Lower lobe of right lung (tissue), 2 donors: Measurements from ENCODE around the gene VSIG2. TPM values are rescaled to one million over a fixed set of nuclear protein-coding genes. Genes with fewer than 3 reads are reported as not detected.

Experiments used
- ATAC-seq, 2 donors: fragments of 200-7000 bp; cut with Tn5 transposase; one replicate each; pipeline ENCODE4 v1.9.1; 2020 to 2022; ENCODE audit warnings: mild to moderate bottlenecking in 2 of 2, moderate library complexity in 2 of 2
- DNase-seq: peaks from one replicate; pipeline ENCODE4 v3.0.0-alpha.2; 2020
- H3K27ac ChIP-seq: fragments of 200-600 bp; one replicate; pipeline ENCODE4 v1.8.0; 2022
- H3K27me3 ChIP-seq: fragments of 200-600 bp; one replicate; pipeline ENCODE4 v1.8.0; 2022; ENCODE audit warnings: low read depth
- H3K36me3 ChIP-seq: fragments of 200-600 bp; one replicate; pipeline ENCODE4 v1.8.0; 2022; ENCODE audit warnings: mild to moderate bottlenecking
- H3K4me1 ChIP-seq: fragments of 200-600 bp; one replicate; pipeline ENCODE4 v1.8.0; 2022
- H3K4me3 ChIP-seq: fragments of 200-600 bp; one replicate; pipeline ENCODE4 v1.8.0; 2022; ENCODE audit warnings: mild to moderate bottlenecking
- H3K9me3 ChIP-seq: fragments of 200-600 bp; one replicate; pipeline ENCODE4 v1.8.0; 2022
- intact Hi-C: fragments of 100-400 bp; cut with DNase I; formaldehyde crosslinking; loops from one replicate; pipeline ENCODE4 v1.11.0; 2022
- total RNA-seq: library from RNA; stranded (reverse); fragmentation: NEBNext Ultra II Directional; extraction: Animal tissue kit (Norgen Biotek cat#: 25700); gene quantifications from one replicate; pipeline ENCODE4 v1.2.1, GENCODE V29; 2021
- TF ChIP-seq, protein P1 (sequence below): fragments of 200-600 bp; IDR thresholded peaks from one replicate; pipeline ENCODE4 v1.8.0; 2022; ENCODE audit warnings: antibody characterized with exemption, mild to moderate bottlenecking
- donor health status: DM: no; HTN: yes; CAD: no; lungs with severe emphysema.

The VSIG2 gene
- total RNA-seq, 1 donor from 2014 or later = 30.5 TPM

DNA sequence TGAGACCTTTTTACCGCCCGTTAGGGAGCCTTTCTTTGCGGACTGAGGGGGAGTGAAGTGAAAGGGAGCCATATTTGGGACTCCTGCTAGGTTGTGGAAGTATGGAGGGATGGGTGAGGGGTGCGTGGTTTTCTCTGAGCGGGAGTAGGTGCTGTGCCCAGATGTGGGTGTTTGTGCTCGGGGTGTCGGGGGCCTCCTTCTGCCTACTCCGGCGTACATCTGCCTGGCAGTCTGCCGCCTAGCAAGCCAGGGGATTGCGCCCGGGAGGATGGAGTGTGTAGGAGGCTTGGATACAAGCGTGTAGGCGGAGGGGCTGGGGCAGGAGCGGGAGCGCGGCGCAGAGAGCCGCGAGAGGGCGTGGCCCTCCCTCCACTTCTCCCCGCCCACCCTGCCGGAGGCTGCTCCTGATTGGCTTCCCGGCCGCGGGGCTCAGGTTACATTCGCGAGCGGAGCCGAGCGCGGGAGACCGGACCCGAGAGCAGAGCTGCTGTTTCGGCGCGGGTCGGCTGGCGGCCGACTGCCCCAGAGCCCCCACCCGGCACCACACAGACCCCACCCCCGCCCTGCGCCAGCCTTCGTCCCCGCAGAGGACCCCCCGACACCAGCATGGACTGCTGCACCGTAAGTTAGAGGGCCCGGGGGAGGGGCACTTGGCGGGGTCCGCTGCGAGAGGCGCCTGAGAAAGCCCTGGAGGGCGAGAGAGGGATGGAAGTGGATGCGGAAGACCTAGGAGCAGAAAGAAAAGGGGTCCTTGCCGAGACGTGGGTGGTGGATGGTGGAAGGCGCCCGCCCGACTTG is 12.4 kb downstream of the VSIG2 start, which contains the start of gene NRGN:
Gene NRGN, plus strand, starts transcription at position 464 of the 798 bp plus-strand sequence. Its CDS starts 143 bp downstream, at position 607.
- peaks cover 18% of the 10 kb centered on the region for H3K4me1 ChIP-seq
- H3K9me3 ChIP-seq = no peaks in the 10 kb centered on the region
- no peaks in the 10 kb centered on the region for H3K27me3 ChIP-seq
- peak within 1 kb of the TSS; percentile 66 for H3K4me3 ChIP-seq
- TF ChIP-seq, protein P1, sequence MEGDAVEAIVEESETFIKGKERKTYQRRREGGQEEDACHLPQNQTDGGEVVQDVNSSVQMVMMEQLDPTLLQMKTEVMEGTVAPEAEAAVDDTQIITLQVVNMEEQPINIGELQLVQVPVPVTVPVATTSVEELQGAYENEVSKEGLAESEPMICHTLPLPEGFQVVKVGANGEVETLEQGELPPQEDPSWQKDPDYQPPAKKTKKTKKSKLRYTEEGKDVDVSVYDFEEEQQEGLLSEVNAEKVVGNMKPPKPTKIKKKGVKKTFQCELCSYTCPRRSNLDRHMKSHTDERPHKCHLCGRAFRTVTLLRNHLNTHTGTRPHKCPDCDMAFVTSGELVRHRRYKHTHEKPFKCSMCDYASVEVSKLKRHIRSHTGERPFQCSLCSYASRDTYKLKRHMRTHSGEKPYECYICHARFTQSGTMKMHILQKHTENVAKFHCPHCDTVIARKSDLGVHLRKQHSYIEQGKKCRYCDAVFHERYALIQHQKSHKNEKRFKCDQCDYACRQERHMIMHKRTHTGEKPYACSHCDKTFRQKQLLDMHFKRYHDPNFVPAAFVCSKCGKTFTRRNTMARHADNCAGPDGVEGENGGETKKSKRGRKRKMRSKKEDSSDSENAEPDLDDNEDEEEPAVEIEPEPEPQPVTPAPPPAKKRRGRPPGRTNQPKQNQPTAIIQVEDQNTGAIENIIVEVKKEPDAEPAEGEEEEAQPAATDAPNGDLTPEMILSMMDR = no peak
- peak within 1 kb of the TSS; percentile 56 for H3K27ac ChIP-seq
- intact Hi-C loops = loop anchor here (10.0 kb wide), 1 partner anchor 65 kb away; the partner anchor contains the start of genes SIAE and SPA17
- ATAC-seq (peak; percentile 97 to 99), DNase-seq (peak; percentile 94)
- H3K36me3 ChIP-seq = no peaks in the 10 kb centered on the region

DNA sequence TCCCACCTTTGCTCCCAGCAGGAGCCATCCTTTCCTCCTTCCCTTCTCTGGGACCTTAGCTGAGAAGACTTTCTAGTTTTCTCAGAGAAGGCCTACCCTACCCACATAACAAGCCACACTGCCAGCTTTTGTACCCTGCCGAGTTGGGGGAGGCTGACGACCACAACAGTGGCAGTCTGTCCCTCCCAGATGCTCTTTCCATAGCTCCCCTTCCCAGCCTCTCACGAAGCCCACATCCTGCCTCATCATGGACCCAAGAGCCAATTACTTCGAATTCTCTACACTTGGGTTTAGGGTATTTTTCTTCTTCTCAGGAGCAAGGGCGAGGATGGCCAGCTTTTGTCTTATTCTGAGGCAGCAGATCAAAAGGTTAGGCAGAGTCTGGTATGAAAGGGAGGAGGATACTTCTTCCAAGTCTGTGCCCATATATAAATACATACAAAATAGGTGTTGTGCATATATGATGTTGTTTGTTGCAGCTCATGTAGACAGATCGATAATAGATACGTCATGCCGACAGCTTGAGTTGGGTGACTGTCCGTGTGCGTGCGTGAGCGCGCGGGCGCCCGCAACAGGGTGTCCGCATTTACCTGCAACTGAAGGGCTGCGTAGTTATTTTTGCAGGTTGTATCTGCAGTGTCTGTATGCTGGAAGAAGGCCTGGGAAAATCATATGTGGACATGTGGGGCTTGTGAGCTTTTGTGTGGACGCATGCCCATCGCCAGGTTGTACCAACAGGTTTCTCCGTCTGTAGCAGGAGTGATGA is 13.2 kb downstream of the VSIG2 start:
- H3K9me3 ChIP-seq = no peaks in the 10 kb centered on the region
- ATAC-seq (no peak), DNase-seq (no peak)
- H3K36me3 ChIP-seq = no peaks in the 10 kb centered on the region
- no peaks in the 10 kb centered on the region for H3K27me3 ChIP-seq
- intact Hi-C loops = no loop called here
- H3K4me3 ChIP-seq = peak overlapping the region; percentile 66
- H3K27ac ChIP-seq = no peak overlapping the region
- peaks cover 18% of the 10 kb centered on the region for H3K4me1 ChIP-seq
- TF ChIP-seq, protein P1 = no peak

DNA sequence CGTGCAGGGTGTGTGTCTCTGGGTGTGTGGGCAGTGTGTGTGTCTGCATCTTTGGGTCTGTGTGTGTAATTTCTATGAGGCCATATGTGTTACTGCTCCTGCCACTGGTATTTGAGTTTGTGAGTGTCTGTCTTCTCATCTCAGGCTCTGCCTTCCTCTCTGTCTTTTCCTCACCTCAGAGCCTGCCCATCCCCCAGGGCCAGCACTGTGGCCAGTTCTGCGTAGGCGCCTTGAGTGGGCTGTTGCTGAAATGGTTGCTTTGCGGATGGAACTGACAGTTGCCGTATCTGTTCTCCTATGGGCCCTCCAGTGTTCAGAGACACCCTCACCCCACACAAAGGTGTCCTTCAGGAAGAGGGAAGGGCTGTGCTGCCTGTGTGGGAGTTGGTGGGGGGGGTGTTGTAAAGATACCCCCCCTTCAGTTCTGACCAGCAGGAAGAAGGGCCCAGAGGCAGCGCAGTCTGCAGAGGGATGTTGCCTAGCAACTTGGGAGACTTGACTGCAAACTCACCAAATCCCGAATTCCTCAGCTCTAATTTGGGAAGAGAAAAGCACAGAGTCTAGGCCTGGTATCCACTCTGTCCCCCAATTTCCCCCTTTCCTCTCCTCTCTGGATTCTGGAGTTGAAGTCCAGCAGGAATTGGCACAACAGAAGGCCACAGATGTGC is 14.3 kb downstream of the VSIG2 start:
- TF ChIP-seq, protein P1 = no peak
- DNase-seq (no peak), ATAC-seq (no peak)
- H3K36me3 ChIP-seq = no peaks in the 10 kb centered on the region
- no peak overlapping the region for H3K27ac ChIP-seq
- peaks cover 20% of the 10 kb centered on the region for H3K4me1 ChIP-seq
- H3K4me3 ChIP-seq = no peak overlapping the region
- H3K9me3 ChIP-seq = no peaks in the 10 kb centered on the region
- intact Hi-C loops = no loop called here
- no peaks in the 10 kb centered on the region for H3K27me3 ChIP-seq

DNA sequence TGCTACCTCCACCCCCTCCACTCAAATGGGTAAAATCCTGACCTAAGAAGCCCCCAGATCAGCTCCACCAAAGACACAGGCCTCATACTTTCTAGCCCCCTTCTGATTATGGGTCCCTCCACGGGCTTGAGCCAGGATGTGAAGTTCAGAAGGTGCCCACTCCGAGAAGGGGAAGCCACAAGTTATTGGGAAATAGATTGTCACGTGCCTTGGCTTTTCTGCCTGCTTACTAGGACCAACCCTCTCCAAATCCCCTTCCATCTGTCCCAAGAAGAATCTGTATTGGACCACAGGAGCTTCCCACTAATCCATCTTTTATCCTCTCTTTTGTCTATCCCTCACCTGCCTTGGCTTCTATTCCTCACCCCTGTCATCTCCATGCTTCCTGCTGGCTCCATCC is 15.3 kb downstream of the VSIG2 start:
- no peak overlapping the region for H3K27ac ChIP-seq
- intact Hi-C loops = no loop called here
- H3K4me3 ChIP-seq = no peak overlapping the region
- TF ChIP-seq, protein P1 = no peak
- no peaks in the 10 kb centered on the region for H3K36me3 ChIP-seq
- DNase-seq (no peak), ATAC-seq (no peak)
- H3K9me3 ChIP-seq = no peaks in the 10 kb centered on the region
- no peaks in the 10 kb centered on the region for H3K27me3 ChIP-seq
- H3K4me1 ChIP-seq = peaks cover 25% of the 10 kb centered on the region

DNA sequence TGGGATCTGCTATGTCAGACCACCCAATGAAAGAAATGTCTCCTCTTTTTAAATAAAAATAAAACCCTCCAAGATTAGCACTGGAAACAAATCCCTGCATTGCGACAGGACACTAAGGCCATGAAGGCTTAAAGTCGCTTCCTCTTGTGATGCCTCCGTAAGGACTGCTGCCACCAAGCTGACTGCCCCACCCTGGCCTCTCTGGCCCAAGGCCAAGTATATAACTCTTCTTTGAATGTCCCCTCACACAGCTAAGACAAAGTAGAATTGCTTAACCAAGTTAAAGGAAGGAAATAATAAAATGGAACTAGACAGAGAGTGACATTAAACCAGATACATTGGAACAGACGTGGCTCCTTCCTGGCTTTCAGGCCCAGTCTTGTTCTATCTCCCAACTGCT is 19.8 kb downstream of the VSIG2 start:
- ATAC-seq (peak; percentile 57 to 81), DNase-seq (no peak)
- H3K27me3 ChIP-seq = no peaks in the 10 kb centered on the region
- peaks cover 7% of the 10 kb centered on the region for H3K4me1 ChIP-seq
- TF ChIP-seq, protein P1 = no peak
- no peaks in the 10 kb centered on the region for H3K36me3 ChIP-seq
- peak overlapping the region; percentile 9 for H3K27ac ChIP-seq
- H3K9me3 ChIP-seq = no peaks in the 10 kb centered on the region
- intact Hi-C loops = no loop called here
- no peak overlapping the region for H3K4me3 ChIP-seq
